AG10803 (cell line): Measurements from ENCODE around the gene ZMIZ1.

Experiments used
- DNase-seq: peaks from one replicate; pipeline ENCODE4 v3.0.0; 2010; ENCODE audit warnings: low read depth
- H3K4me3 ChIP-seq: 2 replicates; pipeline ENCODE4 v1.5.1; 2011; ENCODE audit warnings: mild to moderate bottlenecking, low read length, control low read depth
- CTCF ChIP-seq: conservative IDR thresholded peaks from 2 replicates; pipeline ENCODE4 v1.5.1; 2011; ENCODE audit warnings: mild to moderate bottlenecking, low read length, control low read depth, inconsistent platforms

The ZMIZ1 gene, protein sequence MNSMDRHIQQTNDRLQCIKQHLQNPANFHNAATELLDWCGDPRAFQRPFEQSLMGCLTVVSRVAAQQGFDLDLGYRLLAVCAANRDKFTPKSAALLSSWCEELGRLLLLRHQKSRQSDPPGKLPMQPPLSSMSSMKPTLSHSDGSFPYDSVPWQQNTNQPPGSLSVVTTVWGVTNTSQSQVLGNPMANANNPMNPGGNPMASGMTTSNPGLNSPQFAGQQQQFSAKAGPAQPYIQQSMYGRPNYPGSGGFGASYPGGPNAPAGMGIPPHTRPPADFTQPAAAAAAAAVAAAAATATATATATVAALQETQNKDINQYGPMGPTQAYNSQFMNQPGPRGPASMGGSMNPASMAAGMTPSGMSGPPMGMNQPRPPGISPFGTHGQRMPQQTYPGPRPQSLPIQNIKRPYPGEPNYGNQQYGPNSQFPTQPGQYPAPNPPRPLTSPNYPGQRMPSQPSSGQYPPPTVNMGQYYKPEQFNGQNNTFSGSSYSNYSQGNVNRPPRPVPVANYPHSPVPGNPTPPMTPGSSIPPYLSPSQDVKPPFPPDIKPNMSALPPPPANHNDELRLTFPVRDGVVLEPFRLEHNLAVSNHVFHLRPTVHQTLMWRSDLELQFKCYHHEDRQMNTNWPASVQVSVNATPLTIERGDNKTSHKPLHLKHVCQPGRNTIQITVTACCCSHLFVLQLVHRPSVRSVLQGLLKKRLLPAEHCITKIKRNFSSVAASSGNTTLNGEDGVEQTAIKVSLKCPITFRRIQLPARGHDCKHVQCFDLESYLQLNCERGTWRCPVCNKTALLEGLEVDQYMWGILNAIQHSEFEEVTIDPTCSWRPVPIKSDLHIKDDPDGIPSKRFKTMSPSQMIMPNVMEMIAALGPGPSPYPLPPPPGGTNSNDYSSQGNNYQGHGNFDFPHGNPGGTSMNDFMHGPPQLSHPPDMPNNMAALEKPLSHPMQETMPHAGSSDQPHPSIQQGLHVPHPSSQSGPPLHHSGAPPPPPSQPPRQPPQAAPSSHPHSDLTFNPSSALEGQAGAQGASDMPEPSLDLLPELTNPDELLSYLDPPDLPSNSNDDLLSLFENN

GRCh38 chr10:79068562-79069324, at the start of gene ZMIZ1:
Gene ZMIZ1, plus strand, starts transcription at chr10:79068966. Its CDS starts 132,667 bp downstream, at chr10:79201633.
- no peak for TF ChIP-seq CTCF
- peak within 1 kb of the TSS; percentile 97 for H3K4me3 ChIP-seq
- peak; percentile 93 for DNase-seq

DNA sequence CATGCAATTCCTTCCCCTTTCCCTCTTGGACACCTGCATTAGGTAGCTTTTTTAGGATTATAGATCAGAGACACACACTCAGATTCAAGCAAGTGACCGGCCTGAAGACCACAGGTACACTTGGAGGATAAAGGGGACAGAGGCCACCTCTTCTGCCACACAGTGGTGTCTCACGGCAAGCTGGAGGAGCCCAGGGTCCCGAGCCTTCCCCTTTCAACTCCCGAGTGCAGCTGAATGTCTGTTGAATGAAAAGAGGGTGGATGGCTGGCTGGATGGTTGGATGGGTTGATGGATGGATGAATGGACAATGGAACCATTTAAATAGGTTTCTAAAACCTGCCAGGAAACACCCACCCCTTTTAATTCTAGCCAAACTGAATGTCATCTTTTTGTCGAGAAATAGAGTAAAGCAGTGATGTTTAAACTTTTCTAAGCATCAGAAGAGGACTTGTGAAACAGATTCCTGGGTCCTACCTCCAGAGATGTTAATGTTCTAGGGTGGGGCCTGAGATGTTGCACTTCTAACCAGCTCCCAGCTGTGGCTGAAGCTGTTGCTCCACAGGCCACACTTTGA, 49.2 kb upstream of the ZMIZ1 start:
- TF ChIP-seq CTCF = no peak
- DNase-seq = no peak
- no peak overlapping the region for H3K4me3 ChIP-seq

DNA sequence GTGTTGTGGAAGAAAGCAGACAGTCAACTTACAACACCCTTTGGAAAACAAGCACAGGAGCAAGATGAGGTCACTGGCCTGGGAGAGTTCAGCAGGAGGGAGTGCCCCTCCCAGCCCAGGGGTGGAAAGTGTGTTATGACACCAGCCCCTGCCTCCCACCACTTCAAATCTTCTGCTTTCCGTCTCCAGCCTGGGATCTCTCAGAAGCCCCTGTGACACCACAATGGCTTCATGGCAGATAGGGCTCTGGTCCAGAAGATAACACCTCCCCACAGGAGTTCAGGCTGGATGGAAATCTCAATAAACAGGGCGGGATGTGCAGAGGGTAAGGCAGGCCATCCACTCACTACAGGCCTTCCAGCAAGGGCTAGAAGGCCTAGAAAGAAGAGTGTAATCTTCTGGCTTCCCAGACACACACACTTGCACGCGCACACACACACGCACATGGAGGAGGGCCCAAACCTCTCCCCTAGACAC, 48.7 kb upstream of the ZMIZ1 start:
- no peak for TF ChIP-seq CTCF
- DNase-seq = peak; percentile 75
- H3K4me3 ChIP-seq = no peak overlapping the region

- no peak overlapping the region for H3K4me3 ChIP-seq
- no peak for DNase-seq
- no peak for TF ChIP-seq CTCF
These were observed 48.2 kb upstream of the ZMIZ1 start for GRCh38 chr10:79020605-79021004.

- H3K4me3 ChIP-seq = no peak overlapping the region
- no peak for DNase-seq
- no peak for TF ChIP-seq CTCF
These were observed 47.3 kb upstream of the ZMIZ1 start for GRCh38 chr10:79021331-79021907.

- no peak for DNase-seq
These were observed 46.7 kb upstream of the ZMIZ1 start for GRCh38 chr10:79021948-79022499.

More at GRCh38 chr10:79021948-79022499, 46.7 kb upstream of the ZMIZ1 start:
- H3K4me3 ChIP-seq = no peak overlapping the region
- TF ChIP-seq CTCF = no peak
